ENCODE results near the gene FIBCD1. TPM values are rescaled to one million over a fixed set of nuclear protein-coding genes. Genes with fewer than 3 reads are reported as not detected.
A peak's percentile ranks its signal among the peaks of the same experiment; 100 is the strongest.

Gene FIBCD1
- total RNA-seq, 6 experiments from 2014 or later, result not detected

DNA sequence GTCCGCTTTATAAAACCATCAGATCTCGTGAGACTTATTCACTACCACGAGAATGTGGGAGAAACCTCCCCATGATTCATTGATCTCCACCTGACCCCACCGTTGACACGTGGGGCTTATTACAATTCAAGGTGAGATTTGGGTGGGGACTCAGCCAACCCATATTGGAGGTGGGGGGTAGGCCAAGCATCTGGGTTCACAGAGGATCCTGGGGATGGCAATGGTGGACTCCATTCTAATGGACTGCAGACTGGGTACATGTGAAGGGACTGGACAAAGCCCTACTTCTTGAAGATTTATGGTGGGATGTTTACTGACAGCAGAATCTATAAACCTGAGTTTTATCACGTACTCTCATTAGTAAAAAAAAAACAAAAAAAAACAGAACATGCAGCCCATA lies 57.5 kb downstream of the FIBCD1 start:
- Histone ChIP-seq H3K36me3 (peaks cover 0 to 70% (median 36%) of the 10 kb centered on the region in 4 donors), H3K27me3 (no peaks in the 10 kb centered on the region), H3K27ac (no peak overlapping the region), H3K4me1 (no peaks in the 10 kb centered on the region), H3K9me3 (no peaks in the 10 kb centered on the region), H3K4me3 (no peak overlapping the region)
- ATAC-seq (no peak), DNase-seq (no peak)
- TF ChIP-seq, protein P1, sequence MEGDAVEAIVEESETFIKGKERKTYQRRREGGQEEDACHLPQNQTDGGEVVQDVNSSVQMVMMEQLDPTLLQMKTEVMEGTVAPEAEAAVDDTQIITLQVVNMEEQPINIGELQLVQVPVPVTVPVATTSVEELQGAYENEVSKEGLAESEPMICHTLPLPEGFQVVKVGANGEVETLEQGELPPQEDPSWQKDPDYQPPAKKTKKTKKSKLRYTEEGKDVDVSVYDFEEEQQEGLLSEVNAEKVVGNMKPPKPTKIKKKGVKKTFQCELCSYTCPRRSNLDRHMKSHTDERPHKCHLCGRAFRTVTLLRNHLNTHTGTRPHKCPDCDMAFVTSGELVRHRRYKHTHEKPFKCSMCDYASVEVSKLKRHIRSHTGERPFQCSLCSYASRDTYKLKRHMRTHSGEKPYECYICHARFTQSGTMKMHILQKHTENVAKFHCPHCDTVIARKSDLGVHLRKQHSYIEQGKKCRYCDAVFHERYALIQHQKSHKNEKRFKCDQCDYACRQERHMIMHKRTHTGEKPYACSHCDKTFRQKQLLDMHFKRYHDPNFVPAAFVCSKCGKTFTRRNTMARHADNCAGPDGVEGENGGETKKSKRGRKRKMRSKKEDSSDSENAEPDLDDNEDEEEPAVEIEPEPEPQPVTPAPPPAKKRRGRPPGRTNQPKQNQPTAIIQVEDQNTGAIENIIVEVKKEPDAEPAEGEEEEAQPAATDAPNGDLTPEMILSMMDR (IDR thresholded peaks at IDR 0.05), result no peak
- no peak for TF ChIP-seq POLR2A (IDR thresholded peaks at IDR 0.05)
- 89% methylated on average over 1 of the region's 6 CpGs for WGBS (ENCODE audit: insufficient coverage, low coverage, low lambda C conversion rate, missing lambda C conversion rate)
- intact Hi-C loops (cut with DNase I), result no loop called here

DNA sequence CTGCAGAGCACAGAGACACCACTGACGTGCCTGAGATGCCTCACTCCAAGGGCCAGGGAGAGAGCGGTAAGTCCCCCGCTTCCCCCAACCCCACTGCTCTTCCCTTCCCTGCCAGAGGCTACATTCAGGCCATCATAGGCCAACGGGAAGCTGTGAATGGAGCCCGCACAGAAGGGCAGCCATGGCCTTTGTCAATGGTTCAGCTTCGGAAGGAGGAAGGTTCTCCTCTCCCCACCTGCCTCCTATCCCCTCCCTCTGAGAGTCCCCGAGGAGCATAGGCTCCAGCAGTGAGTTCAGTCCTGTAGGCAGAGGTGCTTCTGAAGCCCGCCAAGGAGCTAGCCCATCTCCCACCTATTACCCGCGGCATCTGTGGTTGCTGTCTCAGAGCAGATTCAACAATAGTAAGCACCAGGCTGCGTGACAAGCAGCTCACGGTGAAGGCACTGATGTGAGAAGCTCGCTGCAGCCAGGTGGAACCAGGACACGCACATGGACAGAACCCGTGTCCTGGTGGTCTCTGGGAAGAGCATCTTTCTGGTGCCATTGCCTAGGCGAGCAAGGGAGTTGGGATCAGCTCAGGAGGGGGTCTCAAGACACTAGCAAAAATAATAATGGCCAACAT lies 58.3 kb downstream of the FIBCD1 start:
- no peaks in the 10 kb centered on the region for H3K9me3 ChIP-seq
- peaks cover 0 to 65% (median 32%) of the 10 kb centered on the region in 4 donors for H3K36me3 ChIP-seq
- H3K4me3 ChIP-seq, result no peak overlapping the region
- TF ChIP-seq POLR2A (IDR thresholded peaks at IDR 0.05), result no peak
- TF ChIP-seq, protein P1 (IDR thresholded peaks at IDR 0.05), result no peak
- WGBS (ENCODE audit: insufficient coverage, low coverage, low lambda C conversion rate, missing lambda C conversion rate), result no CpG with 5 or more reads among the region's 16 CpGs
- peak in 1 of 3 donors; percentile 24 for DNase-seq
- no peak overlapping the region for H3K27ac ChIP-seq
- no peaks in the 10 kb centered on the region for H3K4me1 ChIP-seq
- no peaks in the 10 kb centered on the region for H3K27me3 ChIP-seq
- intact Hi-C loops (cut with DNase I), result no loop called here
- peak in 1 of 4 donors; percentile 12 for ATAC-seq

DNA sequence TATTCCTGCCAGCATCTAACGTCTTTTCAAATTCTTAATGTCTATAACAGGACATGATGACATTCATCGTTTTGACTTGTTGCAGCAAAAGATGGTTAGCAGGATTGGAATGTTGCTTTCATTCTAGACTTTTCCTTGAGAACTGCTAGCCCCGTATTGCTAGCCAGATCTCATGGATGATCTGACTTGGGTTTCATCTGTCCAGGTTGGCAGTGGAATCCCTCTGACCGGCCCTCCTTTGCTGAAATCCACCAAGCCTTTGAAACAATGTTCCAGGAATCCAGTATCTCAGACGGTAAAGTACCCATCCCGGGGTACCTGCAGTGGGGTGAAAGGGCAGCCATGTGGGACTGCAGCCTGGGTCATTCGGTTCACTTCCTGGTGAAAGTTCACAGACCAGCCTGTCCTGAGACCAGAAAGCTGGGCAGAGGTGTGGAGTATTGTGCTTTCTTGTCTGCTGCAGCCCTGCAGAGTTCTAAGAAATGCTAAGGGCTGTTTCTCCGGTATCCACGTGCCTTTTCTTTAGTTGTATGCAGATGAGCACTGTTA lies 59.1 kb downstream of the FIBCD1 start:
- H3K27me3 ChIP-seq, result no peaks in the 10 kb centered on the region
- WGBS (ENCODE audit: insufficient coverage, low coverage, low lambda C conversion rate, missing lambda C conversion rate), result 92% methylated on average over 5 of the region's 9 CpGs
- H3K27ac ChIP-seq, result no peak overlapping the region
- intact Hi-C loops (cut with DNase I), result no loop called here
- no peaks in the 10 kb centered on the region for H3K4me1 ChIP-seq
- DNase-seq, result peak in 1 of 3 donors; percentile 5
- ATAC-seq, result no peak
- H3K9me3 ChIP-seq, result no peaks in the 10 kb centered on the region
- no peak for TF ChIP-seq POLR2A (IDR thresholded peaks at IDR 0.05)
- TF ChIP-seq, protein P1 (IDR thresholded peaks at IDR 0.05), result no peak
- H3K4me3 ChIP-seq, result no peak overlapping the region
- H3K36me3 ChIP-seq, result peaks cover 0 to 64% (median 30%) of the 10 kb centered on the region in 4 donors

DNA sequence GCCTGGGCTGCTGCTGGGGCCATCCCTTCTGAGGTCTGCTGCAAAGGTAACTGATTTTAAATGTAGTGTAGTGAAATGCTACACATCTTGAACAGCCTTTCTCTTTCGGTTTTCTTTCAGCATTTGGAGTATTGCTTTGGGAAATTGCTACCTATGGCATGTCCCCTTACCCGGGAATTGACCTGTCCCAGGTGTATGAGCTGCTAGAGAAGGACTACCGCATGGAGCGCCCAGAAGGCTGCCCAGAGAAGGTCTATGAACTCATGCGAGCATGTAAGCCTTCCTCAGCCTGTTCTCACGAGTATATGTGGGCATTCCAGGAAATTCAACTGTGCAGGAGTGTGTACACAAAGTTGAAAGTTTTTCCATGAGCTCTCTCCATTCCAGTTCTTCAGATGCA lies 60.8 kb downstream of the FIBCD1 start:
- Histone ChIP-seq H3K27ac (no peak overlapping the region), H3K9me3 (no peaks in the 10 kb centered on the region), H3K4me3 (no peak overlapping the region), H3K4me1 (peaks cover 0 to 8% (median 3%) of the 10 kb centered on the region in 4 donors), H3K36me3 (peaks cover 0 to 61% (median 22%) of the 10 kb centered on the region in 4 donors), H3K27me3 (no peaks in the 10 kb centered on the region)
- ATAC-seq (no peak), DNase-seq (peak in 1 of 3 donors; percentile 7)
- intact Hi-C loops (cut with DNase I), result no loop called here
- TF ChIP-seq, protein P1 (IDR thresholded peaks at IDR 0.05), result no peak
- TF ChIP-seq POLR2A (IDR thresholded peaks at IDR 0.05), result no peak
- 83% methylated on average over 6 of the region's 6 CpGs for WGBS (ENCODE audit: insufficient coverage, low coverage, low lambda C conversion rate, missing lambda C conversion rate)
